Coronary artery (tissue), 2 donors: ENCODE results near the gene ZIC1.

Experiments
- DNase-seq: peaks from one replicate; pipeline ENCODE4 v3.0.0-alpha.2; 2017; ENCODE audit warnings: low spot score
- H3K27ac ChIP-seq, 2 donors: fragments of 200-600 bp; sonication (generic); one replicate each; pipeline ENCODE4 v1.5.1; 2016 to 2019
- H3K4me3 ChIP-seq: fragments of 200-600 bp; sonication (generic); 2 replicates; pipeline ENCODE4 v1.5.1; 2016; ENCODE audit warnings: mild to moderate bottlenecking, moderate library complexity
- CTCF ChIP-seq: fragments of 200-600 bp; sonication (generic); IDR thresholded peaks from one replicate; pipeline ENCODE4 v1.5.1; 2019; ENCODE audit warnings: antibody characterized with exemption

The ZIC1 gene

GRCh38 chr3:147396712-147397046 lies 12.5 kb upstream of the ZIC1 start:
- Histone ChIP-seq H3K27ac (no peak overlapping the region), H3K4me3 (peak overlapping the region; percentile 3)
- DNase-seq = no peak

GRCh38 chr3:147397155-147397874 lies 11.8 kb upstream of the ZIC1 start:
- DNase-seq = peak; percentile 66
- H3K27ac ChIP-seq = no peak overlapping the region
- no peak overlapping the region for H3K4me3 ChIP-seq
- TF ChIP-seq CTCF = no peak

More at GRCh38 chr3:147396712-147397046, 12.5 kb upstream of the ZIC1 start:
- TF ChIP-seq CTCF = no peak

- Histone ChIP-seq H3K27ac (no peak overlapping the region), H3K4me3 (peak overlapping the region; percentile 18)
- DNase-seq = peak; percentile 33
- no peak for TF ChIP-seq CTCF
Measured at GRCh38 chr3:147397875-147398812, 11.0 kb upstream of the ZIC1 start.

GRCh38 chr3:147398813-147399534 lies 10.2 kb upstream of the ZIC1 start:
- Histone ChIP-seq H3K27ac (no peak overlapping the region), H3K4me3 (no peak overlapping the region)
- DNase-seq = peak; percentile 14
- no peak for TF ChIP-seq CTCF

- no peak for DNase-seq
- TF ChIP-seq CTCF = no peak
Measured at GRCh38 chr3:147400111-147400510, 9.1 kb upstream of the ZIC1 start.

GRCh38 chr3:147400999-147401398 lies 8.2 kb upstream of the ZIC1 start:
- TF ChIP-seq CTCF = no peak
- DNase-seq = peak; percentile 12
- no peak overlapping the region for H3K27ac ChIP-seq

More at GRCh38 chr3:147400111-147400510, 9.1 kb upstream of the ZIC1 start:
- no peak overlapping the region for H3K4me3 ChIP-seq
- H3K27ac ChIP-seq = no peak overlapping the region

More at GRCh38 chr3:147400999-147401398, 8.2 kb upstream of the ZIC1 start:
- no peak overlapping the region for H3K4me3 ChIP-seq
